ENCODE data around the gene PRSS50. TPM values are rescaled to one million over a fixed set of nuclear protein-coding genes. Genes with fewer than 3 reads are reported as not detected.

PRSS50 gene
- polyA plus RNA-seq, 3 donors: 0.07 to 0.20 TPM; not detected in 1

- 71 to 77% (median 72%) methylated on average over 4 of the region's 4 CpGs for WGBS, 3 donors
Measured at GRCh38 chr3:46695962-46696894, 21.4 kb downstream of the PRSS50 start.

GRCh38 chr3:46695177-46695961 lies 22.3 kb downstream of the PRSS50 start:
- H3K27ac ChIP-seq (ENCODE audit: low read depth, low read length): no peak overlapping the region
- 47 to 88% (median 48%) methylated on average over 10 to 11 of the region's 11 CpGs for WGBS, 3 donors

More at GRCh38 chr3:46695962-46696894, 21.4 kb downstream of the PRSS50 start:
- no peak overlapping the region for H3K27ac ChIP-seq (ENCODE audit: low read depth, low read length)

- no peak overlapping the region for H3K27ac ChIP-seq (ENCODE audit: low read depth, low read length)
- WGBS, 3 donors: 92 to 100% (median 99%) methylated on average over 3 of the region's 3 CpGs
Measured at GRCh38 chr3:46694520-46694919, 23.1 kb downstream of the PRSS50 start.

- H3K27ac ChIP-seq (ENCODE audit: low read depth, low read length): no peak overlapping the region
- WGBS, 3 donors: 15 to 26% (median 23%) methylated on average over 27 to 30 of the region's 30 CpGs
Measured at GRCh38 chr3:46693892-46694226, 23.8 kb downstream of the PRSS50 start.

GRCh38 chr3:46693038-46693891 lies 24.4 kb downstream of the PRSS50 start, which contains the start of gene ALS2CL:
ALS2CL (minus strand) TSS chr3:46693679; CDS start chr3:46689440, 4,239 bp downstream.
- 0 to 1% (median 1%) methylated on average over 50 to 71 of the region's 71 CpGs for WGBS, 3 donors
- H3K27ac ChIP-seq (ENCODE audit: low read depth, low read length): no peak within 1 kb of the TSS

GRCh38 chr3:46692566-46692990 lies 25.1 kb downstream of the PRSS50 start:
- WGBS, 3 donors: 28 to 65% (median 63%) methylated on average over 11 of the region's 11 CpGs
- H3K27ac ChIP-seq (ENCODE audit: low read depth, low read length): no peak overlapping the region

- 47 to 70% (median 50%) methylated on average over 5 of the region's 5 CpGs for WGBS, 3 donors
- no peak overlapping the region for H3K27ac ChIP-seq (ENCODE audit: low read depth, low read length)
Measured at GRCh38 chr3:46690798-46691197, 26.9 kb downstream of the PRSS50 start.

GRCh38 chr3:46685446-46685845 lies 32.2 kb downstream of the PRSS50 start:
- WGBS, 3 donors: 89 to 96% (median 93%) methylated on average over 9 of the region's 9 CpGs
- no peak overlapping the region for H3K27ac ChIP-seq (ENCODE audit: low read depth, low read length)

GRCh38 chr3:46684891-46685290 lies 32.8 kb downstream of the PRSS50 start:
- no peak overlapping the region for H3K27ac ChIP-seq (ENCODE audit: low read depth, low read length)
- 85 to 93% (median 93%) methylated on average over 2 of the region's 2 CpGs for WGBS, 3 donors

GRCh38 chr3:46682974-46683373 lies 34.7 kb downstream of the PRSS50 start:
- 86 to 92% (median 91%) methylated on average over 11 of the region's 11 CpGs for WGBS, 3 donors
- H3K27ac ChIP-seq (ENCODE audit: low read depth, low read length): no peak overlapping the region

GRCh38 chr3:46681856-46682540 lies 35.7 kb downstream of the PRSS50 start:
- WGBS, 3 donors: 75 to 87% (median 79%) methylated on average over 12 to 13 of the region's 13 CpGs
- no peak overlapping the region for H3K27ac ChIP-seq (ENCODE audit: low read depth, low read length)

GRCh38 chr3:46681387-46681786 lies 36.3 kb downstream of the PRSS50 start:
- no peak overlapping the region for H3K27ac ChIP-seq (ENCODE audit: low read depth, low read length)
- 87 to 92% (median 91%) methylated on average over 10 of the region's 10 CpGs for WGBS, 3 donors

GRCh38 chr3:46680298-46680826 lies 37.3 kb downstream of the PRSS50 start:
- H3K27ac ChIP-seq (ENCODE audit: low read depth, low read length): no peak overlapping the region
- 76 to 93% (median 92%) methylated on average over 8 to 9 of the region's 9 CpGs for WGBS, 3 donors

GRCh38 chr3:46679681-46680080 lies 38.0 kb downstream of the PRSS50 start:
- WGBS, 3 donors: 82 to 88% (median 85%) methylated on average over 5 of the region's 5 CpGs
- H3K27ac ChIP-seq (ENCODE audit: low read depth, low read length): no peak overlapping the region

- 96 to 98% (median 97%) methylated on average over 6 of the region's 6 CpGs for whole genome bisulfite sequencing, 3 donors
- H3K27ac ChIP-seq (ENCODE audit: low read depth, low read length): no peak overlapping the region
Measured at GRCh38 chr3:46678280-46678679, 39.4 kb downstream of the PRSS50 start.

- WGBS, 3 donors: 39 to 81% (median 49%) methylated on average over 6 of the region's 6 CpGs
- H3K27ac ChIP-seq (ENCODE audit: low read depth, low read length): no peak overlapping the region
Measured at GRCh38 chr3:46677411-46677726, 40.3 kb downstream of the PRSS50 start.

GRCh38 chr3:46676601-46677410 lies 40.9 kb downstream of the PRSS50 start:
- WGBS, 3 donors: 81 to 86% (median 81%) methylated on average over 16 of the region's 16 CpGs
- no peak overlapping the region for H3K27ac ChIP-seq (ENCODE audit: low read depth, low read length)

Data from adipose tissue (tissue), 3 donors.